ENCODE data around the gene ACBD5.
"Not testable (repeated sequence)": the region's sequence is repeated elsewhere in the genome, so short reads cannot be mapped to it uniquely, and the experiment has no call there.

DNA sequence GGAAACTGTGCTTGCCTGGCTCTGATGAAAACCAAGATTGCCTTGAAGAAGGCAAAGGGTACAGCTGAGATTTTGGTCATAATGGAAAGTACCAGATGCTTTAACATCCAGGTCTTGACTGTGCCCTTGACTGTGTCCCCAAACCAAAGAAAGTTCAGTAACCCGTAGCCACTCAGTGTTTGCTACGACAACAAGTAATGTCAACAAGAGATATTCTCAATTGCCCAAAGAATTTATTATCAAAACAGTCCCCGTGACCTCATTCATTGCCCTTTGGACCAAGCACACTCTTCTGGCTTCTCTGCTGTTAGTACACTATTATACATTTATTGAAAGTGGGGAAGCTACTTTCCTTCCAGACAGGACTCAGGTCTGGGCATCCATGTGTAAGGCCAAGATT lies 25.4 kb upstream of the ACBD5 start:
- TF ChIP-seq, protein P1, sequence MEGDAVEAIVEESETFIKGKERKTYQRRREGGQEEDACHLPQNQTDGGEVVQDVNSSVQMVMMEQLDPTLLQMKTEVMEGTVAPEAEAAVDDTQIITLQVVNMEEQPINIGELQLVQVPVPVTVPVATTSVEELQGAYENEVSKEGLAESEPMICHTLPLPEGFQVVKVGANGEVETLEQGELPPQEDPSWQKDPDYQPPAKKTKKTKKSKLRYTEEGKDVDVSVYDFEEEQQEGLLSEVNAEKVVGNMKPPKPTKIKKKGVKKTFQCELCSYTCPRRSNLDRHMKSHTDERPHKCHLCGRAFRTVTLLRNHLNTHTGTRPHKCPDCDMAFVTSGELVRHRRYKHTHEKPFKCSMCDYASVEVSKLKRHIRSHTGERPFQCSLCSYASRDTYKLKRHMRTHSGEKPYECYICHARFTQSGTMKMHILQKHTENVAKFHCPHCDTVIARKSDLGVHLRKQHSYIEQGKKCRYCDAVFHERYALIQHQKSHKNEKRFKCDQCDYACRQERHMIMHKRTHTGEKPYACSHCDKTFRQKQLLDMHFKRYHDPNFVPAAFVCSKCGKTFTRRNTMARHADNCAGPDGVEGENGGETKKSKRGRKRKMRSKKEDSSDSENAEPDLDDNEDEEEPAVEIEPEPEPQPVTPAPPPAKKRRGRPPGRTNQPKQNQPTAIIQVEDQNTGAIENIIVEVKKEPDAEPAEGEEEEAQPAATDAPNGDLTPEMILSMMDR (IDR thresholded peaks at IDR 0.05; ENCODE audit: insufficient read depth, low read depth, low read length), result not testable (repeated sequence)
- not testable (repeated sequence) for TF ChIP-seq EZH2 (IDR thresholded peaks at IDR 0.05; ENCODE audit: insufficient read depth, low read length)
